Neural progenitor cell (in vitro differentiated cells): ENCODE measurements around the gene SPATA46. TPM values are rescaled to one million over a fixed set of nuclear protein-coding genes. Genes with fewer than 3 reads are reported as not detected.

ENCODE experiments used
- DNase-seq: peaks from one replicate; pipeline ENCODE4 v3.0.0-alpha.2; 2016; ENCODE audit warnings: low spot score
- H2AFZ ChIP-seq: fragments of 200-600 bp; sonication (generic); replicated peaks from 2 replicates; pipeline ENCODE4 v1.6.1; 2016; ENCODE audit warnings: antibody characterized with exemption
- H3F3A ChIP-seq: fragments of 200-600 bp; sonication (generic); 2 replicates; pipeline ENCODE4 v1.6.1; 2016; ENCODE audit warnings: antibody characterized with exemption, low read depth
- H3K27ac ChIP-seq: fragments of 200-600 bp; sonication (generic); 2 replicates; pipeline ENCODE4 v1.5.1; 2016; ENCODE audit warnings: mild to moderate bottlenecking
- H3K27me3 ChIP-seq: fragments of 200-600 bp; sonication (generic); 2 replicates; pipeline ENCODE4 v1.6.1; 2016; ENCODE audit warnings: mild to moderate bottlenecking, moderate library complexity
- H3K36me3 ChIP-seq: fragments of 200-600 bp; sonication (generic); 2 replicates; pipeline ENCODE4 v1.5.1; 2016
- H3K4me1 ChIP-seq: fragments of 200-600 bp; sonication (generic); 2 replicates; pipeline ENCODE4 v1.6.1; 2016; ENCODE audit warnings: mixed run types
- H3K4me2 ChIP-seq: fragments of 200-600 bp; sonication (generic); 2 replicates; pipeline ENCODE4 v1.6.1; 2016
- H3K4me3 ChIP-seq: fragments of 200-600 bp; sonication (generic); 2 replicates; pipeline ENCODE4 v1.5.1; 2016
- H3K79me2 ChIP-seq: fragments of 200-600 bp; sonication (generic); 2 replicates; pipeline ENCODE4 v1.6.1; 2016; ENCODE audit warnings: low read depth
- H3K9ac ChIP-seq: fragments of 200-600 bp; sonication (generic); 2 replicates; pipeline ENCODE4 v1.6.1; 2016
- H3K9me3 ChIP-seq: fragments of 200-600 bp; sonication (generic); 2 replicates; pipeline ENCODE4 v1.5.1; 2016; ENCODE audit warnings: low read depth
- H4K20me1 ChIP-seq: fragments of 200-600 bp; sonication (generic); 2 replicates; pipeline ENCODE4 v1.6.1; 2016; ENCODE audit warnings: low read depth
- H3K27ac Mint-ChIP-seq: 3 replicates; pipeline ENCODE4 v1.8.0; 2021; ENCODE audit warnings: mixed read lengths
- H3K27me3 Mint-ChIP-seq: 2 replicates; pipeline ENCODE4 v1.8.0; 2022; ENCODE audit warnings: low read depth, mild to moderate bottlenecking, inconsistent platforms, moderate library complexity, mixed read lengths; ENCODE audit not compliant: insufficient read depth
- H3K36me3 Mint-ChIP-seq: 3 replicates; pipeline ENCODE4 v1.8.0; 2021; ENCODE audit warnings: mixed read lengths
- H3K4me1 Mint-ChIP-seq: 3 replicates; pipeline ENCODE4 v1.8.0; 2021; ENCODE audit warnings: mixed read lengths
- H3K4me3 Mint-ChIP-seq: 3 replicates; pipeline ENCODE4 v1.8.0; 2021; ENCODE audit warnings: mild to moderate bottlenecking, moderate library complexity, mixed read lengths
- H3K9me3 Mint-ChIP-seq: 3 replicates; pipeline ENCODE4 v1.8.0; 2020; ENCODE audit warnings: mixed read lengths
- CTCF ChIP-seq: fragments of 200-600 bp; sonication (generic); IDR thresholded peaks from 2 replicates; pipeline ENCODE4 v1.5.1; 2017; ENCODE audit warnings: antibody characterized with exemption, mild to moderate bottlenecking
- EZH2 ChIP-seq: fragments of 200-600 bp; sonication (generic); IDR thresholded peaks from 2 replicates; pipeline ENCODE4 v1.6.1; 2017; ENCODE audit warnings: antibody characterized with exemption, mild to moderate bottlenecking, moderate library complexity
- EZH2phosphoT487 ChIP-seq: fragments of 200-600 bp; sonication (generic); IDR thresholded peaks from 2 replicates; pipeline ENCODE4 v1.6.1; 2017; ENCODE audit warnings: antibody characterized with exemption
- total RNA-seq: library from RNA; depleted of rRNA; stranded (reverse); fragments of >200 nt; gene quantifications from 2 replicates; pipeline ENCODE4 v1.2.3, GENCODE V29; 2015; ENCODE audit warnings: low replicate concordance

SPATA46 gene
- total RNA-seq, 1 donor from 2014 or later = not detected

GRCh38 chr1:162389021-162389818 lies 12.6 kb upstream of the SPATA46 start:
- Histone ChIP-seq H3K27me3 (no peaks in the 10 kb centered on the region), H3K36me3 (no peaks in the 10 kb centered on the region), H3K4me3 (no peak overlapping the region), H3K9me3 (no peaks in the 10 kb centered on the region), H3K4me1 (peaks cover 60% of the 10 kb centered on the region), H3K27ac (peak overlapping the region; percentile 18), H3K9ac (no peak overlapping the region), H2AFZ (no peak overlapping the region), H4K20me1 (no peaks in the 10 kb centered on the region), H3F3A (peaks cover 56% of the 10 kb centered on the region), H3K79me2 (no peaks in the 10 kb centered on the region), H3K4me2 (peak overlapping the region; percentile 45)
- peak overlapping the region; percentile 39 for H3K4me3 Mint-ChIP-seq
- H3K27me3 Mint-ChIP-seq = peaks cover 9% of the 10 kb centered on the region
- no peaks in the 10 kb centered on the region for H3K9me3 Mint-ChIP-seq
- TF ChIP-seq CTCF (no peak), EZH2phosphoT487 (no peak), EZH2 (no peak)
- H3K27ac Mint-ChIP-seq = peak overlapping the region; percentile 94
- peak; percentile 79 for DNase-seq
- H3K4me1 Mint-ChIP-seq = peaks cover 76% of the 10 kb centered on the region
- peaks cover 4% of the 10 kb centered on the region for H3K36me3 Mint-ChIP-seq

- H2AFZ ChIP-seq = no peak overlapping the region
- peaks cover 82% of the 10 kb centered on the region for H3K4me1 Mint-ChIP-seq
- no peak overlapping the region for H3K4me3 ChIP-seq
- H3K9me3 ChIP-seq = no peaks in the 10 kb centered on the region
- H3K4me2 ChIP-seq = peak overlapping the region; percentile 45
- peak overlapping the region; percentile 18 for H3K27ac ChIP-seq
- peak overlapping the region; percentile 39 for H3K4me3 Mint-ChIP-seq
- TF ChIP-seq EZH2 (no peak), CTCF (no peak), EZH2phosphoT487 (no peak)
- H3K27me3 Mint-ChIP-seq = peaks cover 9% of the 10 kb centered on the region
- peaks cover 9% of the 10 kb centered on the region for H3K36me3 Mint-ChIP-seq
- DNase-seq = no peak
- H3K9ac ChIP-seq = no peak overlapping the region
- peaks cover 66% of the 10 kb centered on the region for H3K4me1 ChIP-seq
- H3K36me3 ChIP-seq = no peaks in the 10 kb centered on the region
- H3K27ac Mint-ChIP-seq = peak overlapping the region; percentile 94
- peaks cover 56% of the 10 kb centered on the region for H3F3A ChIP-seq
- H3K79me2 ChIP-seq = no peaks in the 10 kb centered on the region
- no peaks in the 10 kb centered on the region for H4K20me1 ChIP-seq
- H3K27me3 ChIP-seq = no peaks in the 10 kb centered on the region
- no peaks in the 10 kb centered on the region for H3K9me3 Mint-ChIP-seq
Observed at GRCh38 chr1:162388615-162389014, 12.0 kb upstream of the SPATA46 start.

GRCh38 chr1:162388083-162388594 lies 11.5 kb upstream of the SPATA46 start:
- H2AFZ ChIP-seq = no peak overlapping the region
- Mint-ChIP-seq H3K27me3 (peaks cover 9% of the 10 kb centered on the region), H3K4me1 (peaks cover 85% of the 10 kb centered on the region), H3K4me3 (peak overlapping the region; percentile 33), H3K36me3 (peaks cover 12% of the 10 kb centered on the region), H3K9me3 (no peaks in the 10 kb centered on the region), H3K27ac (peak overlapping the region; percentile 94)
- TF ChIP-seq EZH2 = no peak
- no peak overlapping the region for H3K9ac ChIP-seq
- no peaks in the 10 kb centered on the region for H3K36me3 ChIP-seq
- peaks cover 55% of the 10 kb centered on the region for H3F3A ChIP-seq
- H3K4me2 ChIP-seq = peak overlapping the region; percentile 45
- peak overlapping the region; percentile 18 for H3K27ac ChIP-seq
- no peaks in the 10 kb centered on the region for H4K20me1 ChIP-seq
- no peaks in the 10 kb centered on the region for H3K9me3 ChIP-seq
- peaks cover 71% of the 10 kb centered on the region for H3K4me1 ChIP-seq
- no peaks in the 10 kb centered on the region for H3K79me2 ChIP-seq
- no peak overlapping the region for H3K4me3 ChIP-seq
- DNase-seq = no peak
- H3K27me3 ChIP-seq = no peaks in the 10 kb centered on the region
